HG02610 (cell line): ENCODE data around the gene MMADHC.

ENCODE experiments used
- ATAC-seq: cut with Tn5 transposase; IDR thresholded peaks from one replicate; pipeline ENCODE4 v1.9.1; 2021; ENCODE audit warnings: mild to moderate bottlenecking, moderate library complexity; ENCODE audit not compliant: unreplicated experiment

Gene MMADHC

GRCh38 chr2:149559341-149560068 lies 28.1 kb downstream of the MMADHC start:
- ATAC-seq, result no peak

- ATAC-seq, result no peak
These were observed 31.1 kb downstream of the MMADHC start for GRCh38 chr2:149556452-149556851.

GRCh38 chr2:149552830-149553229 lies 34.7 kb downstream of the MMADHC start:
- ATAC-seq, result no peak

- no peak for ATAC-seq
These were observed 35.3 kb downstream of the MMADHC start for GRCh38 chr2:149552226-149552625.

GRCh38 chr2:149544692-149545091 lies 42.9 kb downstream of the MMADHC start:
- ATAC-seq, result no peak

GRCh38 chr2:149543845-149544244 lies 43.7 kb downstream of the MMADHC start:
- no peak for ATAC-seq

- ATAC-seq, result no peak
These were observed 47.4 kb downstream of the MMADHC start for GRCh38 chr2:149540138-149540537.

- ATAC-seq, result no peak
These were observed 49.3 kb downstream of the MMADHC start for GRCh38 chr2:149538138-149538833.

GRCh38 chr2:149537092-149537726 lies 50.4 kb downstream of the MMADHC start:
- no peak for ATAC-seq

- ATAC-seq, result no peak
These were observed 50.9 kb downstream of the MMADHC start for GRCh38 chr2:149536649-149537048.

- ATAC-seq, result no peak
These were observed 52.9 kb downstream of the MMADHC start for GRCh38 chr2:149534674-149535073.

GRCh38 chr2:149528983-149529382 lies 58.6 kb downstream of the MMADHC start:
- no peak for ATAC-seq

GRCh38 chr2:149527998-149528755 lies 59.4 kb downstream of the MMADHC start:
- no peak for ATAC-seq

- no peak for ATAC-seq
These were observed 60.9 kb downstream of the MMADHC start for GRCh38 chr2:149526689-149527088.

GRCh38 chr2:149525323-149525722 lies 62.3 kb downstream of the MMADHC start:
- no peak for ATAC-seq
